ENCODE measurements around the gene HNRNPF. TPM values are rescaled to one million over a fixed set of nuclear protein-coding genes. Genes with fewer than 3 reads are reported as not detected.

HNRNPF gene
- total RNA-seq, 1 donor from 2014 or later = 211 TPM

- Mint-ChIP-seq H3K27ac (no peak overlapping the region), H3K4me1 (ENCODE audit: low read depth) (peaks cover 21% of the 10 kb centered on the region), H3K4me3 (ENCODE audit: low read depth) (no peak overlapping the region), H3K27me3 (no peaks in the 10 kb centered on the region), H3K36me3 (ENCODE audit: insufficient read depth) (no peaks in the 10 kb centered on the region), H3K9me3 (ENCODE audit: low read depth) (no peaks in the 10 kb centered on the region)
- DNase-seq (ENCODE audit: low spot score, unreplicated experiment) = no peak
- no peak for TF ChIP-seq CTCF (IDR thresholded peaks at IDR 0.05; ENCODE audit: unreplicated experiment)
Observed at GRCh38 chr10:43351301-43351700, 57.7 kb downstream of the HNRNPF start.

DNA sequence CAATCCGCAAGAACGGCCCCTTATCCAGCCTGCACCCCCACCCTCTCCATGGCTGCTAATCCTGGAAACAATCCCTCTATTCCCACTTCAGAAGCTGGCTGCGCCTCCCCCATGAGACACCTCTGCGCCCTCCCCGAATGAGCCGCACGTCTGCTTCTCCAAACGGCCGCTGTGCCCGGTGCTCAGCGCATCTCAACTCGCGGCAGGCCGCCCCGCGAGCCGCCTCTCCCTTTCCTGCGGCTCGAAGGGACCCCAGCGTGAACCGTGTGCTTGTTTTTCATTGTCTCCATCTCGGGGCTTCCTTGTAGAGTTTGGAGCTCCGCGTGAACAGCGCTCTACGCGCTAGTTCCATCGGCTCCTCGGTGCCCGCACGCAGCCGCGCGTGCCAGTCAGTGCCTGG is 58.3 kb downstream of the HNRNPF start:
- Mint-ChIP-seq H3K4me1 (ENCODE audit: low read depth) (peaks cover 14% of the 10 kb centered on the region), H3K27ac (no peak overlapping the region), H3K4me3 (ENCODE audit: low read depth) (no peak overlapping the region), H3K36me3 (ENCODE audit: insufficient read depth) (no peaks in the 10 kb centered on the region), H3K27me3 (no peaks in the 10 kb centered on the region), H3K9me3 (ENCODE audit: low read depth) (no peaks in the 10 kb centered on the region)
- DNase-seq (ENCODE audit: low spot score, unreplicated experiment) = no peak
- no peak for TF ChIP-seq CTCF (IDR thresholded peaks at IDR 0.05; ENCODE audit: unreplicated experiment)

- Mint-ChIP-seq H3K4me3 (ENCODE audit: low read depth) (no peak overlapping the region), H3K4me1 (ENCODE audit: low read depth) (peaks cover 14% of the 10 kb centered on the region), H3K27ac (no peak overlapping the region), H3K27me3 (no peaks in the 10 kb centered on the region), H3K9me3 (ENCODE audit: low read depth) (no peaks in the 10 kb centered on the region), H3K36me3 (ENCODE audit: insufficient read depth) (no peaks in the 10 kb centered on the region)
- no peak for DNase-seq (ENCODE audit: low spot score, unreplicated experiment)
- no peak for TF ChIP-seq CTCF (IDR thresholded peaks at IDR 0.05; ENCODE audit: unreplicated experiment)
Observed at GRCh38 chr10:43350156-43350555, 58.8 kb downstream of the HNRNPF start.

DNA sequence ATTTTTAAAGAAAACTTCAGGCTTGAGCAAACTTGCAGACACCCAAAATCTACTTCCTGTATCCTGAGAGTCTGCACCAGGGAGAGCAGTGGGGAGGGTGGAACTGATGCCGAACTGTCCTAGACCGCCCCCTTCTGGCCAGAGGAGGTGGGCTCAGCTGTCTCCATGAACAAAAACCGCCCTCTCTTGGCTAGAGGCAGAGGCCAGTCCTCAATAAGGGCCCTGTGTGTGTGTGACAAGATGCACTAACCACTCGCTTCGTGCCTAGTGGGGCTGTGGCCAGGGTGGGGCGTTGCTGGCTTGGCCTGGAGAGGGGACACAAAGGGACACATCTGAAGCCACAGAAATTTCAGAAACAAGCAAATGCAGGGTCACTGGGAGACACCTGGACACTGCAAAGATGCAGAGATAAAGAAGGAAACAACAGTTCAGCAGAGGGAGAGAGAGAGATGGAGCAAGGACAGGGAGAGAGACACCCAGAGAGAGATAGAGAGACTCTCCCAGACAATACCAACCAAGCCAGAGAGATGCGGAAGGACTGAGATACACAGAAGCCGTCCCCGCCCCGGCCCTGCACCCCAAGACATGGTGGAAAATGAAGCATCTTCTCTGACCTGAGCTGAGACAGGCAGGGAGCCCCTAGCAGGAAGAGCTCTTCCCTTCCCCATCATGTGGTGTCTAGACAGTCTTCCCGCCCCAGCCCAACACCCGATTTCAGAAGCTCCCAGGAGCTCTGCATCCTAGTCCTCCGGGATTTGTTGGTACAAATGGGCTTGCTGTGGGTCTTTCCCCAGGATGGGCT is 60.3 kb downstream of the HNRNPF start:
- no peaks in the 10 kb centered on the region for H3K36me3 Mint-ChIP-seq (ENCODE audit: insufficient read depth)
- peak; percentile 76 for DNase-seq (ENCODE audit: low spot score, unreplicated experiment)
- H3K9me3 Mint-ChIP-seq (ENCODE audit: low read depth) = no peaks in the 10 kb centered on the region
- no peak overlapping the region for H3K4me3 Mint-ChIP-seq (ENCODE audit: low read depth)
- H3K4me1 Mint-ChIP-seq (ENCODE audit: low read depth) = peaks cover 7% of the 10 kb centered on the region
- no peaks in the 10 kb centered on the region for H3K27me3 Mint-ChIP-seq
- H3K27ac Mint-ChIP-seq = no peak overlapping the region
- peak; percentile 96 for TF ChIP-seq CTCF (IDR thresholded peaks at IDR 0.05; ENCODE audit: unreplicated experiment)

- Mint-ChIP-seq H3K4me3 (ENCODE audit: low read depth) (no peak overlapping the region), H3K27ac (no peak overlapping the region), H3K9me3 (ENCODE audit: low read depth) (no peaks in the 10 kb centered on the region), H3K36me3 (ENCODE audit: insufficient read depth) (no peaks in the 10 kb centered on the region), H3K4me1 (ENCODE audit: low read depth) (peaks cover 3% of the 10 kb centered on the region), H3K27me3 (no peaks in the 10 kb centered on the region)
- TF ChIP-seq CTCF (IDR thresholded peaks at IDR 0.05; ENCODE audit: unreplicated experiment) = no peak
- DNase-seq (ENCODE audit: low spot score, unreplicated experiment) = no peak
Observed at GRCh38 chr10:43347997-43348396, 61.0 kb downstream of the HNRNPF start.
